Neuronal stem cell (in vitro differentiated cells): ENCODE measurements around the gene ZNF768.

Experiments used
- DNase-seq: peaks from one replicate; pipeline ENCODE4 v3.0.0-alpha.2; 2013; ENCODE audit warnings: low spot score
- H2AFZ ChIP-seq: one replicate; pipeline ENCODE4 v1.6.1; 2013; ENCODE audit warnings: mild to moderate bottlenecking, low read length, inconsistent platforms
- H2AK5ac ChIP-seq: 2 replicates; pipeline ENCODE4 v1.6.1; 2013; ENCODE audit warnings: low read depth, mild to moderate bottlenecking, inconsistent platforms, low read length, moderate library complexity, mixed read lengths
- H2BK120ac ChIP-seq: 2 replicates; pipeline ENCODE4 v1.6.1; 2013; ENCODE audit warnings: low read depth, mild to moderate bottlenecking, inconsistent platforms, low read length, moderate library complexity, mixed read lengths
- H2BK12ac ChIP-seq: one replicate; pipeline ENCODE4 v1.6.1; 2013; ENCODE audit warnings: low read length, inconsistent platforms
- H2BK15ac ChIP-seq: 2 replicates; pipeline ENCODE4 v1.6.1; 2013; ENCODE audit warnings: mild to moderate bottlenecking, low read length, inconsistent platforms, mixed read lengths
- H2BK5ac ChIP-seq: one replicate; pipeline ENCODE4 v1.6.1; 2013; ENCODE audit warnings: inconsistent platforms, mild to moderate bottlenecking, low read length, moderate library complexity
- H3K14ac ChIP-seq: one replicate; pipeline ENCODE4 v1.6.1; 2013; ENCODE audit warnings: low read length, inconsistent platforms
- H3K18ac ChIP-seq: 2 replicates; pipeline ENCODE4 v1.6.1; 2013; ENCODE audit warnings: low read length, inconsistent platforms
- H3K23ac ChIP-seq: 2 replicates; pipeline ENCODE4 v1.6.1; 2013; ENCODE audit warnings: low read depth, mild to moderate bottlenecking, mixed read lengths, low read length, inconsistent platforms; ENCODE audit not compliant: poor library complexity
- H3K27ac ChIP-seq: replicated peaks from 3 replicates; pipeline ENCODE4 v1.5.1; 2013; ENCODE audit warnings: low read length, inconsistent platforms
- H3K27me3 ChIP-seq, 3 experiments: 2 replicates each; pipeline ENCODE4 v1.6.1; 2013; ENCODE audit warnings: low read length in 3 of 3, mild to moderate bottlenecking in 2 of 3, inconsistent platforms in 1 of 3, low read depth in 1 of 3, mixed read lengths in 1 of 3, moderate library complexity in 1 of 3; ENCODE audit not compliant: control insufficient read depth in 3 of 3, insufficient read depth in 3 of 3
- H3K36me3 ChIP-seq, 2 donors: replicated peaks in 1 of 2; 2 replicates each; pipeline ENCODE4 v1.6.1; 2013; ENCODE audit warnings: low read length in 2 of 2; ENCODE audit not compliant: control insufficient read depth in 2 of 2, insufficient read depth in 2 of 2
- H3K4ac ChIP-seq: 2 replicates; pipeline ENCODE4 v1.6.1; 2013; ENCODE audit warnings: inconsistent platforms, mild to moderate bottlenecking, low read length, moderate library complexity
- H3K4me1 ChIP-seq, 2 donors: 1 replicate in 1 of 2; 2 replicates in 1 of 2; pipeline ENCODE4 v1.6.1; 2013; ENCODE audit warnings: low read length in 2 of 2, low read depth in 1 of 2; ENCODE audit not compliant: control insufficient read depth in 2 of 2, insufficient read depth in 1 of 2
- H3K4me2 ChIP-seq: one replicate; pipeline ENCODE4 v1.6.1; 2013; ENCODE audit warnings: mild to moderate bottlenecking, low read length, inconsistent platforms; ENCODE audit not compliant: insufficient read depth, poor library complexity, severe bottlenecking
- H3K4me3 ChIP-seq, 2 donors: 2 replicates each; pipeline ENCODE4 v1.5.1; 2013; ENCODE audit warnings: low read length in 2 of 2, mild to moderate bottlenecking in 2 of 2, inconsistent platforms in 1 of 2, moderate library complexity in 1 of 2
- H3K79me1 ChIP-seq: one replicate; pipeline ENCODE4 v1.6.1; 2013; ENCODE audit warnings: low read depth, mild to moderate bottlenecking, inconsistent platforms, low read length, moderate library complexity
- H3K9ac ChIP-seq: one replicate; pipeline ENCODE4 v1.6.1; 2013; ENCODE audit warnings: mild to moderate bottlenecking, low read depth, low read length, inconsistent platforms; ENCODE audit not compliant: poor library complexity
- H3K9me3 ChIP-seq, 2 donors: replicated peaks in 1 of 2; 2 replicates each; pipeline versions ENCODE3 to v1.6.1; 2013; ENCODE audit warnings: low read length in 2 of 2, mild to moderate bottlenecking in 2 of 2, inconsistent platforms in 1 of 2, low read depth in 1 of 2, mixed read lengths in 1 of 2, moderate library complexity in 1 of 2; ENCODE audit not compliant: control insufficient read depth in 2 of 2, insufficient read depth in 1 of 2
- H4K8ac ChIP-seq: one replicate; pipeline ENCODE4 v1.6.1; 2013; ENCODE audit warnings: low read depth, mild to moderate bottlenecking, inconsistent platforms, low read length, moderate library complexity
- H4K91ac ChIP-seq: one replicate; pipeline ENCODE4 v1.6.1; 2013; ENCODE audit warnings: low read length, low read depth, mild to moderate bottlenecking, inconsistent platforms; ENCODE audit not compliant: poor library complexity
- WGBS, 2 donors: extraction: QIAGEN DNeasy Blood & Tissue Kit; methylation state at CpG; one replicate each; pipeline ENCODE4 v1.1.7; 2013; ENCODE audit warnings: missing lambda C conversion rate in 2 of 2, mixed read lengths in 1 of 2; ENCODE audit not compliant: insufficient read length in 2 of 2, insufficient replicate concordance in 1 of 2; ENCODE audit errors: extremely low coverage in 2 of 2; 5-methylcytosine and 5-hydroxymethylcytosine counted together

Gene ZNF768

GRCh38 chr16:30567991-30568638 is 41.7 kb upstream of the ZNF768 start:
- H3K14ac ChIP-seq: no peak overlapping the region
- H2BK15ac ChIP-seq: no peak overlapping the region
- H2AK5ac ChIP-seq: no peak overlapping the region
- no peak overlapping the region for H4K8ac ChIP-seq
- no peak overlapping the region for H3K23ac ChIP-seq
- H3K9ac ChIP-seq: no peak overlapping the region
- no peak overlapping the region for H2BK5ac ChIP-seq
- H3K4me1 ChIP-seq: peaks cover 0 to 4% of the 10 kb centered on the region in 2 donors
- H4K91ac ChIP-seq: no peak overlapping the region
- WGBS, 2 donors: no CpG with 5 or more reads among the region's 6 CpGs
- H2BK120ac ChIP-seq: no peak overlapping the region
- no peaks in the 10 kb centered on the region for H3K27me3 ChIP-seq
- no peak overlapping the region for H3K27ac ChIP-seq
- no peak overlapping the region for H3K4me3 ChIP-seq
- H2AFZ ChIP-seq: no peak overlapping the region
- H3K18ac ChIP-seq: no peak overlapping the region
- H3K79me1 ChIP-seq: peaks cover 5% of the 10 kb centered on the region
- H3K36me3 ChIP-seq: peaks cover 0 to 7% of the 10 kb centered on the region in 2 donors
- H3K4me2 ChIP-seq: no peak overlapping the region
- no peak overlapping the region for H2BK12ac ChIP-seq
- H3K4ac ChIP-seq: no peak overlapping the region
- peaks cover 0 to 4% of the 10 kb centered on the region in 2 donors for H3K9me3 ChIP-seq
- no peak for DNase-seq

GRCh38 chr16:30567160-30567990 is 41.0 kb upstream of the ZNF768 start:
- H3K79me1 ChIP-seq: peaks cover 5% of the 10 kb centered on the region
- no peak overlapping the region for H2BK5ac ChIP-seq
- H3K36me3 ChIP-seq: peaks cover 0 to 7% of the 10 kb centered on the region in 2 donors
- no peaks in the 10 kb centered on the region for H3K27me3 ChIP-seq
- no CpG with 5 or more reads among the region's 14 CpGs for WGBS, 2 donors
- no peak overlapping the region for H2AFZ ChIP-seq
- peaks cover 0 to 4% of the 10 kb centered on the region in 2 donors for H3K9me3 ChIP-seq
- H2AK5ac ChIP-seq: no peak overlapping the region
- no peak overlapping the region for H2BK15ac ChIP-seq
- no peak overlapping the region for H3K9ac ChIP-seq
- no peak overlapping the region for H3K18ac ChIP-seq
- no peak overlapping the region for H3K23ac ChIP-seq
- no peak overlapping the region for H2BK12ac ChIP-seq
- no peak overlapping the region for H3K4me2 ChIP-seq
- no peak overlapping the region for H3K27ac ChIP-seq
- peaks cover 0 to 4% of the 10 kb centered on the region in 2 donors for H3K4me1 ChIP-seq
- H3K4me3 ChIP-seq: no peak overlapping the region
- H3K4ac ChIP-seq: no peak overlapping the region
- no peak overlapping the region for H2BK120ac ChIP-seq
- H4K8ac ChIP-seq: no peak overlapping the region
- H3K14ac ChIP-seq: no peak overlapping the region
- no peak overlapping the region for H4K91ac ChIP-seq
- no peak for DNase-seq

GRCh38 chr16:30566531-30566930 is 40.2 kb upstream of the ZNF768 start:
- Histone ChIP-seq H3K27ac (no peak overlapping the region), H4K8ac (no peak overlapping the region), H3K4me2 (no peak overlapping the region), H2BK15ac (no peak overlapping the region), H3K36me3 (peaks cover 0 to 7% of the 10 kb centered on the region in 2 donors), H3K79me1 (peaks cover 5% of the 10 kb centered on the region), H3K4ac (no peak overlapping the region), H2AK5ac (no peak overlapping the region), H3K14ac (no peak overlapping the region), H3K9me3 (peaks cover 0 to 4% of the 10 kb centered on the region in 2 donors), H3K4me1 (peaks cover 0 to 4% of the 10 kb centered on the region in 2 donors), H2BK120ac (peak overlapping the region; percentile 31), H4K91ac (no peak overlapping the region), H3K9ac (no peak overlapping the region), H3K23ac (no peak overlapping the region), H2BK12ac (no peak overlapping the region), H3K27me3 (peaks cover 0 to under 1% (median 0%) of the 10 kb centered on the region in 3 experiments), H3K18ac (no peak overlapping the region), H3K4me3 (no peak overlapping the region), H2AFZ (no peak overlapping the region), H2BK5ac (no peak overlapping the region)
- DNase-seq: no peak
- no CpG with 5 or more reads among the region's 4 CpGs for WGBS, 2 donors

GRCh38 chr16:30565984-30566383 is 39.6 kb upstream of the ZNF768 start:
- H3K27me3 ChIP-seq: peaks cover 0 to 6% (median 0%) of the 10 kb centered on the region in 3 experiments
- peaks cover 0 to 4% of the 10 kb centered on the region in 2 donors for H3K4me1 ChIP-seq
- H2AFZ ChIP-seq: peak overlapping the region; percentile 58
- no peak overlapping the region for H3K18ac ChIP-seq
- no peak overlapping the region for H3K9ac ChIP-seq
- H3K23ac ChIP-seq: no peak overlapping the region
- DNase-seq: no peak
- H3K79me1 ChIP-seq: peaks cover 5% of the 10 kb centered on the region
- H2AK5ac ChIP-seq: no peak overlapping the region
- no peak overlapping the region for H2BK5ac ChIP-seq
- peak overlapping the region; percentile 9 for H4K91ac ChIP-seq
- peak overlapping the region; percentile 31 for H2BK120ac ChIP-seq
- H3K4ac ChIP-seq: no peak overlapping the region
- no peak overlapping the region for H3K27ac ChIP-seq
- peaks cover 0 to 4% of the 10 kb centered on the region in 2 donors for H3K9me3 ChIP-seq
- H3K4me3 ChIP-seq: no peak overlapping the region
- no peak overlapping the region for H3K4me2 ChIP-seq
- no peak overlapping the region for H4K8ac ChIP-seq
- WGBS, 2 donors: no CpG with 5 or more reads among the region's 8 CpGs
- H3K36me3 ChIP-seq: peaks cover 0 to 7% of the 10 kb centered on the region in 2 donors
- H3K14ac ChIP-seq: peak overlapping the region; percentile 71
- H2BK15ac ChIP-seq: no peak overlapping the region
- H2BK12ac ChIP-seq: no peak overlapping the region
